HG02678 (cell line): ENCODE results near the gene PID1.

Experiments
- ATAC-seq: cut with Tn5 transposase; IDR thresholded peaks from one replicate; pipeline ENCODE4 v1.9.1; 2021; ENCODE audit warnings: mild to moderate bottlenecking, moderate library complexity; ENCODE audit not compliant: unreplicated experiment

The PID1 gene

GRCh38 chr2:229127471-229127870 lies 143.6 kb downstream of the PID1 start:
- ATAC-seq, result no peak

GRCh38 chr2:229126066-229126465 lies 145.0 kb downstream of the PID1 start:
- no peak for ATAC-seq

DNA sequence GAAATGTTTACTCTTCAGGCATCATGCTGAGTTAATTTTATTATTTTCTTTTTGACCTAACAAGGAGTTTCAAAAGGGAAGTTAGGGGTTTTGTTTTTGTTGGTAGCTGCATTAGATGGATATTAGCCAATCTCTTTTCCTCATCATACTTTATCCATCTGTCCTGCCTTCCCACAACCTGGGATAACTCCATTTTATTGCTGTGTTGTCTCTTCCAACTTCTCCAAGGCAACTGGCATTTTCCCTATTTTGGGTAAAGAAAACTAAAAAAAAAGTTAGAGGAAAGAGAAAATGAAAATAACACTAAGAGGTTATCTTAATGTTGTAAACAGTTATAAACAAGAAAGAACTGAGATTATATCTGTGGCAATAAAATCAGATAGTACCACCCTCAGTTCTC lies 147.0 kb downstream of the PID1 start:
- no peak for ATAC-seq

DNA sequence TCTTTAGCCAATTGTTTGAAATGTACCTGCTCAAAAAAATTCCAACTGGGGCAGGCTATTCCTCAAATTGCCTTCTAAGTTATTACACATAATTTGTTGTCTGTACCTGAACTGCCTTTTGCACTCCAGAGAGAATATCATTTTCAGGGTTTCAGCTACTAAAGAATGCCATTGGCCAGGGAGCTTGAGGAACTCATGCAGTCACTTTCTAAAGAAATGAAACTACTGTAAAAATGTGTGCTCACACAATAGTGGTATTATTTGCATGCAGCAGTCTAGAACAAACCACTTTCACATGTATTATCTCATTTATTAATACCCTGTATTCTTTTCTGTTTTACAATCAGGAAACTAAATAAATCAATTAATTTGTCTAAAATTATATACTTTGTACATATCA lies 152.2 kb downstream of the PID1 start:
- ATAC-seq, result no peak

DNA sequence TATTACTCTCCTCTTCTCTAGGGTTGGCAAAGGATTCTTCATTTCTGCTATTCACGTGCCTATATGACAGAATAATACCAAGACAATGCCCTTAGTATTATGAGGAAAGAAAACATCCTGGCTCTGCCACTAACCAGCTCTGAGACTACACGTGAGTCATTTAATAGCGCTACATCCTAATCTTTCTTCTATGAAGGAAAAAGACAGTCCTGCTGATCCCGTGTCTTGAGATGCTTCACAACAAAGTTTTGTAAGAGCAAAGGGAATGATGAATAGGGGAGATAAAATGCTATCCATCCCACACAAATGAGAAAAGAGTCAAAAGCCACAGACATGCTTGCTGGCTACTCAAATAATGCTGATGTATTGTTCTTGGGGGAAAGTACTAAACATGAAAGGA lies 152.8 kb downstream of the PID1 start:
- no peak for ATAC-seq

- no peak for ATAC-seq
Measured at GRCh38 chr2:229111744-229112143, 159.3 kb downstream of the PID1 start.

- ATAC-seq, result no peak
Measured at GRCh38 chr2:229109195-229109594, 161.9 kb downstream of the PID1 start.

GRCh38 chr2:229107601-229108000 lies 163.5 kb downstream of the PID1 start:
- no peak for ATAC-seq

GRCh38 chr2:229104974-229105387 lies 166.1 kb downstream of the PID1 start:
- no peak for ATAC-seq

DNA sequence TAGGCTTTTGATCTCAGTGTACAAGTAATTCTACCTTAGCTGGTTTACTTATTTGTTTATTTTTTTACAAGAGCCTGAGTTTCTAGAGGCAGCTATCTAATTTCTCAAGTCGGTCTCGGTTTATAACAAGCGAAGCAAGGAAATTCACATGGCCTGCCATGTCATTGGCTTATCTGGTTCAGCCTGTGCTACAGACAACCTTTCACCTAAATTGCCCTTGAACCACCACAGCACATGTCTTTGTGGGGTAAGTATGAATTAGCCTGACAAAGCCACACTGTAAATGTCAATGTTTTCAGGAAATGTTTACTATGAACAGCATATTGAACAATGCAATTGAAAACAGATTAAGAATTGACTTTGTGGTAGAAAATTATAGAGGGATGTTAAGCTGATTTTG lies 167.1 kb downstream of the PID1 start:
- no peak for ATAC-seq

DNA sequence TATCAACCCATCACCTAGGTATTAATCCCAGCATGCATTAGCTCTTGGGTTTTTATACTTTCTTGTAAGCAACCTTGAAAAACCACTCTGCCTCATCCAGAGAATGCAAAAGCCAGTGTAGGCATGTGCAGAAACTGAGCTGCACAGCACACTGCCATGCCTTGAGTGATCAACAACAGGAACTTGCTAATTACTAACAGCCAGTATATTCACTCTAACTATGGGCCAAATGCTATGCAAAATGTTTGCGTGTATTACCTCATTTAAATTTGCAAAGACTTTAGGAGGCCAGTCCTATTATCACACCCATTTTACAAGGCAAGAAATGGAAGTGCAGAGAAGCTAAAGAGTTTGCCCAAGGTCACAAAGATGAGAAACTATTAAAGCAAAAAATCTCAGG lies 169.8 kb downstream of the PID1 start:
- ATAC-seq, result no peak

DNA sequence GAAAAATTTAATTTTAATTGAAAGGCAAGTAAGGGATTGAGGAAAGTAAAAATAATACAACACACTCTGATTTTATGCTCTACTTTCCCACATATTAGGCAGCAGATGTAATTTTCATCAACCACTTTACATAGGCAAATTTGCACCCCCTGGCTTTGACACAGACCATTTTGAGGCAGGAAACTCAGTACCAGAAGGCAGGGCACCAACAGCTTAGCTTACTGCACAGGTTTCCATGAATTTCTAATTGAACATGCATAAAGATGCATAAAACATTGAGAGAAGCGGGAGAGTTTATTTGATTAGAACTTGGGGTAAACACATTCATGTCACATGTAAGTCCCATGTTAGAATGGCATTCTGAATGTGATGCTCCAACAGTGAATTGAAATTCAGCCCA lies 171.9 kb downstream of the PID1 start:
- no peak for ATAC-seq

DNA sequence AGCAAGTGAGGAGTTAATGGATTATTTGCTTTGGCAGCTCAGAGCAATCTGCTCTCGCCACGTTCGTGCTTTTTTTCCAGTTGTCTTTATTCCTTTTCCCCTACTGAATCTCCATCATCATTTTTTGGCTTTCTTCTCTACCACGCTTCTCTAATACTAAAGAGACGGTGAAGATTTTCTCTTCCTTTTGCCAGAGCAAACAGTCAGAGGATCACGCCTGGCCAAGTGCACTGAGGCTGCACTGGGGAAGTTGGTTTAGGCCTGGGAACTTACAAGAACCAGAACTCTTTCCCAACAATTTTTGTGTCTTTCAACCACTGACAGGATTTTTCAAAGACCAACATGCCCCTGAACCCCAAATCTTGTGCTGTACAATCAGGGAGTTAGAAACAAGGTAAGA lies 172.3 kb downstream of the PID1 start:
- ATAC-seq, result no peak

DNA sequence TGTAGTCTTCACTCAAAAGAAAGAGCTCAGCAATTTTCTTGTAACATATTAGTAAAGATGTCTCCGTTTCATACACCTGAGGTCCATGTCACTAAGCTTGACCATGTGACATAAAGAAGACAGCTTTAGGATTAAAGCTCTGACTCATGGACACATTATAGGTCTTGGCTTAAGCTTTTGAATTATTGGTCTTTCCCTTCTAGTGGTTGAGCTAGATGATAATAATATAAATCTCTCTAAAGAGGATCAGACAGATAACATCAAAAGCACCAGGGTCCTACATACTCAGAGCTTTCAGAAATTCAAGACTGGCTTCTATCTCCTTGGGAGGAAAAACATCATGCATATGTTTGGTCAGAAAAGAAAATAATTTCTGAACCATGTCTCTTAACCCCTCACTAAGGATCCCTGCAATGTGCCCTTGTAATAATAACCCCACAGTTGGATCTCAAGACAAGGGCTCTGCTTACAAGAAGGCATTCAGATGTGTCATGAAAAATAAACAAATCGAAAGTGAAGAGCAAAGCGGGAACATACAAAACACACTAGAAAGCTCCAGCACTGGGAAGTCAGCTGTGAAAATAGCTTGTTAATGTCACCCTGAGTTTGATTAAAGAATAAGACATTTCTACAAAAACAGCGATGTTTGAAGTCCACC lies 174.5 kb downstream of the PID1 start:
- ATAC-seq, result no peak

GRCh38 chr2:229095472-229095871 lies 175.6 kb downstream of the PID1 start:
- no peak for ATAC-seq

DNA sequence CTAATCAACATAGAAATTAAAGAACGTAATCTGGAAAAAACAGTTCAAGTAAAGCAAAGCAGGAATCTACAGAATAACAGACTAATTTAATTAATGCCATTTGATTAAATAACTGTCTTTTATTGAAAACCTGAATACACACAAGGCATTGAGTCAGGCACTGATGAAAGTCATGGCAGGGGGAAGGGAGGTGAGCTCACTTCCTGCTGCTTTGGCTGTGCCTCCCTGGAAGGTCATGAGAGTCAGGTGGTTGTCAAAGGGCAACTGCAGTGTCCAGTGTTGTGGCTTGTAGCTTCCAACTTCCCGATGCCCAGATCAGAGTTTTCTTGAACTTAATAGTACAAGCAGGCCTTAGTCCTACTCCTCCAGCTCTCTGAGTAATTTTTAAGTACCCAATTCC lies 180.9 kb downstream of the PID1 start:
- no peak for ATAC-seq

DNA sequence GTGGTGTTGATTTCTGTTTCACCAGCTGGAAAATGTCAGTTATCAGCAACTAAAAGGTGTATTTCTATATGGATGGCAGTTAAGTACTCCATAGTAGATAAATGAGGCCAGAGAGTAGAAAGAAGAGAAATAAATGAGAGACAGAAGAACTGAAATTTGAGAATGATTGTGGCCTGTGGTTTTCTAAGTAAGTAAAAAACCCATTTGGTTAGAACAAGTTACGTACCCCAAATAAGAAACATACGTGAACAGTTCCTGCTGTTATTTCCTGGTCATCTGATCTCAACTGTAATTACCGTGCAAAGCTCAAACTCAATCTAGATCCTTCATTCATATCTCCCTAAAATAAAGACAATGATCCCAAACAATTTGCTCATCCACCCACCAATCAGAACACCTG lies 181.3 kb downstream of the PID1 start:
- no peak for ATAC-seq

DNA sequence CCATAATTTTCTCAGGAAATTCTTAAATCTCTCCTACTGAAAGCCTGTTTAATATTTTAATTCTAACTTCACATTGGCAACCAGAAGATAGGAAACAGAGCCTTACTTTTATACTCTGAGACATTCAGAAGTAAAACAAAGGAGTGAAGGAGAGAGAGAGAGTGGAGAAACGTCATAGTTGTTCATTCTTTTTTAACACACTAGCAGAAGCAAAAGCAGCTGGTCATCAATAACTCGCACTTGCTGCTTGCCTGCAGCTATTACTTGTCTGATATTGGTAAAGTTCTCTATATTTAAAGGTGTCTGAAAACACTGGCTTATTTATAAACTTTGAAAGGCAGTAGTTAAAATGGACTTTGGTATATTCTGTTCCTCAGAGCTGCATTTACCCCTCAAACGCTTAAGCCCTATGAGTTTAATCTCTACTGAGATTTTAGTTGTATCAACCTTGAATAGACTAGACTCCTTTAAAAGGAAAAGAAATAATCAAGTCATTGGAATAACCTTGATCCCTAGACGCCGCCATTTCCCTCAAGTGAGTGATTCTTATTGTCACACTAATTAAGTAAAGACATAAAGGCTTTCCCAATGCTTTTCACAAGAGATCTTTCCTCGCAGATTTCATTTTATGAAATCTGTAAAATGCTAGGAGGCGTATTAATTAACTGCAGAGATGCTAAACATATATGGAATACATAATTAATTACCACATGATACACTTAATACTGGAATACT lies 182.0 kb downstream of the PID1 start:
- no peak for ATAC-seq

- no peak for ATAC-seq
Measured at GRCh38 chr2:229088517-229088913, 182.6 kb downstream of the PID1 start.

GRCh38 chr2:229087843-229088516 lies 183.1 kb downstream of the PID1 start:
- ATAC-seq, result no peak

- ATAC-seq, result no peak
Measured at GRCh38 chr2:229087267-229087666, 183.8 kb downstream of the PID1 start.

DNA sequence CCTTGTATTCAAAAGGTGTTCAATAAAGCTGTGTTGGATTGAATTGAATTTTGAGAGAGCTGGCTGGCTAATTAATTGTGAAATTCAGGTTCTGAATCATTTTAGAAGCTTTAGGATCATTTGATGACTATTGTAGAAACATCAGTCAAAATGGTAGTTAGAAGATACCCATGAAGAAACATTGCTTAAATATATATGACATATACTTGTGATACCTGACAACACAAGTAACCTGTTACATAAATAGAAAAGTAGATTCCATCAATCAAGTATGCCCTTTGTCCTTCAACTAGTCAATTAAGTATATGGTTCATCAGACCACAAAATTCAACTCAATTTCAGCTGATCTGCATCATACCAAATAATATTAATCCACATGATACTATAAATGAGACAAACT lies 185.6 kb downstream of the PID1 start:
- no peak for ATAC-seq
